Iris pigment epithelial cell (primary cell): ENCODE measurements around the gene CYP2B6.
"Not testable (repeated sequence)": the region's sequence is repeated elsewhere in the genome, so short reads cannot be mapped to it uniquely, and the experiment has no call there.

Source experiments
- DNase-seq: peaks from one replicate; pipeline ENCODE4 v3.0.0-alpha.2; 2011; ENCODE audit warnings: low read depth

Gene CYP2B6

GRCh38 chr19:40990972-40991381 is at the start of gene CYP2B6:
Gene CYP2B6 (plus strand): TSS chr19:40991282. CDS start chr19:40991306, 24 bp downstream.
- DNase-seq = no peak

DNA sequence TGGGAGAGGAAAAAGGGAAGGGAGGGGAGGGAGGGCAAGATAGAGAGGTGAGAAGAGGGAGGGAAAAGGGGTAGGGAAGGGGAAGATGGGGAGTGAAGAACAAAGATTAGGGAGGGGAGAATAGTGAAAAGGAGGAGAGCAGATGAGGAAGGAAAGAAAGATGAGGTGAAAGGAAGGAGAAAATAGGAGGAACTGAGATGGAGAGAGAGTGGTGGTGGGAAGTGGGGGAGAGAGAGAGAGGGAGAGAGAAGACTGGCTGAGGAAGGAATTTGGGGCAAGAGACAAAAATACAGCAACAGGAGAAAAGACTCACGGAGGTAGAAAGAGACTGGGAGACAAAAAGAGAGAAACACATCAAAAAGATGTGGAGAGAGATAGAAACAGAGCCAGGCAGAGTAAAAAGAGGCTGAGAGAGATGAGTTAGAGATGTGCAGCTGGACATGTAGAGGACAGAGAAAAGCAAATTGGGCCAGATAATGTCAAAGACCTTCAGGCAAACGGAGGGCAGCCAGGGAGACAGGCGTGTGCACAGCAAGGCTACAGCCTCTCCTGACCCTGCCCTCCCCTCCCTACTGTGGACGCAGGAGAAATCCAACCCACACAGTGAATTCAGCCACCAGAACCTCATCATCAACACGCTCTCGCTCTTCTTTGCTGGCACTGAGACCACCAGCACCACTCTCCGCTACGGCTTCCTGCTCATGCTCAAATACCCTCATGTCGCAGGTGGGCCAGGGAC is 49.4 kb upstream of the CYP2B6 start:
- DNase-seq = no peak

- DNase-seq = no peak
Measured at GRCh38 chr19:40945645-40946044, 45.4 kb upstream of the CYP2B6 start.

DNA sequence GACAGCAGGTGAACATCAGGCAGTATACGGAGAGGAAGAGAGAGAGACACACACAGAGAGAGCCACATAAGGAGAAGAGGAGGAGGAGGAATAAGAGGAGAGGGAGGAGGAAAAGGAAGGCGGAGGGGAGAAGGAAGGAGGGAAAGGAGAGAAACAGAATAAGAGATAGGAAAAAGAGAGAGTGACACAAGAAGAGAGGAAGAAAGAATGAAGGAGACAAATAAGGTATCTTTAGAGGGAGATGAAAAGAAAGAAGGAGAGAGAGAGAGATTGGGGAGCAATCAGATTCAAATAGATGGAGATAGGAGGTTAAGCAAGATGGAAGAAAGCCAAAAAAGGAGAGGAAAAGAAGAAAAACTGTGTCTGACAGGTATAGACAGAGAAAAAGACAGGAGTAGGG is 44.0 kb upstream of the CYP2B6 start:
- DNase-seq = no peak

DNA sequence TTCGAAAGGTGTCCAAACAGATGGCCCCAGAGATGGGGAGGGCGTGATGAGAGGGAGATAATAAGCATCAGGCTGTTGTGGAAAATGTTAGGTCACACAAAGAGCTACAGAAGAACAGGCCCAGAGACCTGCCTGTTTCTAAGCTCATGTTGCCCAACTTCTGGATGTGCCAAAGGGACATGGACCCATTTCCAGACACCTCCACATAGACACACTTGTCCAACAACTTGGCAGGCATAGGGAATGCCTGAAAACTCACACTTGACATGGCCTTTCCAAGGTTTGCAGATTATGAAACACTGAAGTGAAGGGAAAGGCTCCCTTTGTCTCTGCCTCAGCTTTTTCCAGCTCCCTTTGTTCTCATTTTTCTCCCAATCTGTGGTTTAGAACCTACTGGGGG is 43.5 kb upstream of the CYP2B6 start:
- no peak for DNase-seq

DNA sequence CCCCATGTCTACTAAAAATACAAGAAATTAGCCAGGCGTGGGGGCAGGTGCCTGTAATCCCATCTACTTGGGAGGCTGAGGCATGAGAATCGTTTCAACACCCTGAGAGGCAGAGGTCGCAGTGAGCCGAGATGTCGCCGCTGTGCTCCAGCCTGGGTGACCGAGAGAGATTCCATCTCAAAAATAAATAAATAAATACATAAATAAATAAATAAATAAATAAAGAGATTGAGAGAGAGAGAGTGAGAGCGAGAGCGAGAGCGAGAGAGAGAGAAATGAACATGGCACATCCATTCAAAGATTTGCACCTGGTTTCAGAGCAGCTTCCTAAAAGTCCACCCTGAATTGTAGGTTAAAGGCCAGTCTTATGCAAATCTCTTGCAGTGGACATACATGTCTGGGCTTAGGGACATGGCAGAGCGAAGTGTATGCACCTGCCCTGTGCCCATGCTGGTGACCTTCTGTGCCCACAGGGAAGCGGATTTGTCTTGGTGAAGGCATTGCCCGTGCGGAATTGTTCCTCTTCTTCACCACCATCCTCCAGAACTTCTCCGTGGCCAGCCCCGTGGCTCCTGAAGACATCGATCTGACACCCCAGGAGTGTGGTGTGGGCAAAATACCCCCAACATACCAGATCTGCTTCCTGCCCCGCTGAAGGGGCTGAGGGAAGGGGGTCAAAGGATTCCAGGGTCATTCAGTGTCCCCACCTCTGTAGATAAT is 42.3 kb upstream of the CYP2B6 start:
- no peak for DNase-seq

DNA sequence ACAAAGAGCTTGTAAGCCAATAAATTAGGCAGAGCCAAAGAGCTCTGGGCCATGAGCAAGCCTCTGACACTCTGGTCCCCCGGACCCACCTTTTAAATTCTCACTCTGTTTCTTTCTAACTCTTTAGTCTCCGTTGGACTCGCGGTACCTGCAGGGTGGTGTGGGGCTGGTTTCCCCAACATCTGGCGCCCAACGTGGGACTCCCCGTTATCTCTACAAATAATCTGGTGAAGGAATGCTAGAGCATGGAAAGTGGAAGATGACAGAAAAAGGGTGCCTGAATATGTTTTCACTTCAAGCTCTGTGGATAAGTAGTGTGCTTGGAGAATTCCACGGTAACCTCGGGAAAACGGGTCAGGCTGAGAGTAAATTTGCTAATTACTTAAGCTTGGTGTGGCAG is 36.5 kb upstream of the CYP2B6 start:
- DNase-seq = no peak

DNA sequence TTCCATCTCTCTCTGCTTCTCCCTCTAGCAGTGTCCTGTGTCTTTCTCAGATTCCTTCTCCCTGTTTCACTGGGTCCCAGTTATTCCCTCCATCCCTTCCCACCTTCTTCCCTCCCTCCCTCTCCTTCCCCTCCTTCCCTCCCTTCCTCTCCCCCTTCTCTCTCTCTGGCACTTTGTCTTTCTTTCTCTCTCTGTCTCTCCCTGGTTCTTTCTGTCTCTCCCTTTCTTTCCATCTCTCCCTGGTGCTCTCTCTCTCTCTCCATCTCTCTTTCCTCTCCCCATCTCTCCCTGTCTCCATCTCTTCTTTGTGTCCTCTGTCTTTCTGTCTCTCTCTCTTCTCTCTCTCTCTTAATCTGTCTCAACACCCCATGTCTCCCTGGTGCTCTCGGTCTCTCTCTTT is 31.7 kb upstream of the CYP2B6 start:
- DNase-seq = no peak

- no peak for DNase-seq
Measured at GRCh38 chr19:40960062-40960685, 30.9 kb upstream of the CYP2B6 start.

GRCh38 chr19:40960780-40961179 is 30.3 kb upstream of the CYP2B6 start:
- DNase-seq = no peak

DNA sequence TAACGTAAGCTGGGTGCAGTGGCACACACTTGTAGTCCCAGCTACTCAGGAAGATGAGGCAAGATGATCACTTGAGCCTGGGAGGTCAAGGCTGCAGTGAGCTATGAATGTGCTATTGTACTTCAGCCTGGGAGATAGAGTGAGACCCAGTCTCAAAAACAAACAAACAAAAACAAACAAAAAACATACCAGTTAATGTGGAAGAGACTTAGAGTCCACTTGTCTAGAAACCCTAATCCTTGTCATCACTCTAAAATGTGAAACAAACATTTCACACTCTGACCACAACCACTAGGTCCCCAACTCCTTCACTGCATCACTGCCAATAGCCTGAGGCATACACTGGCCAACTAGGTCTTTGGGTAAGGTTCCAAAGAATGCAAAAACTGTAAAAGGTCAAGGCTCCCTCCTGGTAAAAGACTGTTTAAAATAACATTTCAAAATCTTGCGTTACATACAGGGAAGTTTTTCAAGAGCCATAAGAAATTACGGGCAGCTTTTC is 28.6 kb upstream of the CYP2B6 start:
- peak; percentile 25 for DNase-seq

DNA sequence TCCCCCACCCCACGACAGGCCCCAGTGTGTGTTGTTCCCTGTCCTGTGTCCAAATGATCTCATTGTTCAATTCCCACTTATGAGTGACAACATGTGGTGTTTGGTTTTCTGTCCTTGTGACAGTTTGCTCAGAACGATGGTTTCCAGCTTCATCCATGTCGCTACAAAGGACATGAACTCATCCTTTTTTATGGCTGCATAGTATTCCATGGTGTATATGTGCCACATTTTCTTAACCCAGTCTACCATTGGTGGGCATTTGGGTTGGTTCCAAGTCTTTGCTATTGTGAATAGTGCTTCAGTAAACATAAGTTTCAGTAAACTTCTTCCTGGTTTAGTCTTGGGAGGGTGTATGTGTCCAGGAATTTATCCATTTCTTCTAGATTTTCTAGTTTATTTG is 26.7 kb upstream of the CYP2B6 start:
- DNase-seq = not testable (repeated sequence)

- DNase-seq = not testable (repeated sequence)
Measured at GRCh38 chr19:40965351-40965750, 25.7 kb upstream of the CYP2B6 start.

- DNase-seq = not testable (repeated sequence)
Measured at GRCh38 chr19:40966591-40966990, 24.5 kb upstream of the CYP2B6 start.

- DNase-seq = not testable (repeated sequence)
Measured at GRCh38 chr19:40968065-40968464, 23.0 kb upstream of the CYP2B6 start.

DNA sequence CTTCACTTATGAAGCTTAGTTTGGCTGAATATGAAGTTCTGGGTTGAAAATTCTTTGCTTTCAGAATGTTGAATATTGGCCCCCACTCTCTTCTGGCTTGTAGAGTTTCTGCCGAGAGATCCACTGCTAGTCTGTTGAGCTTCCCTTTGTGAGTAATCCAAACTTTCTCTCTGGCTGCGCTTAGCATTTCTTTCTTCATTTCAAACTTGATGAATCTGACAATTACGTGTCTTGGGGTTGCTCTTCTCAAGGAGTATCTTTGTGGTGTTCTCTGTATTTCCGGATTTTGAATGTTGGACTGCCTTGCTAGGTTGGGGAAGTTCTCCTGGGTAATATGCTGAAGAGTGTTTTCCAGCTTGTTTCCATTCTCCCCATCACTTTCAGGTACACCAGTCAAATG is 21.4 kb upstream of the CYP2B6 start:
- not testable (repeated sequence) for DNase-seq

GRCh38 chr19:40970396-40971345 is 20.4 kb upstream of the CYP2B6 start:
- not testable (repeated sequence) for DNase-seq

DNA sequence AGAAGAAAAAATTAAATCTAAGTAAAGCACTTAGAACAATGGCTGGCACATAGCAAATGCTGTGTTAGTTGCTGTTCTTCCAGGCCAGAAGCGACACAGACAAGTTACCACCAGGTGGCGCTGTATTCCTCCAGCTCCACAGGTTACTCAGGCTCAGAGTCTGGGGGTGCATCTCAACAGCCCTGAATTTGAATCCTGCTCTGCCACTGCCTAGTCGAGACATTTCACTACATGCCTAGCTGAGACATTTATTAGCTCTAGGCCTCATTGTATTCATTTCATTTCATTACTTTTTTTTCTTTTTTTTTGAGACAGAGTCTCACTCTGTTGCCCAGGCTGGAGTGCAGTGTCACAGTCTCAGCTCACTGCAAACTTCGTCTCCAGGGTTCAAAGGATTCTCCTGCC is 16.4 kb upstream of the CYP2B6 start:
- peak; percentile 69 for DNase-seq

DNA sequence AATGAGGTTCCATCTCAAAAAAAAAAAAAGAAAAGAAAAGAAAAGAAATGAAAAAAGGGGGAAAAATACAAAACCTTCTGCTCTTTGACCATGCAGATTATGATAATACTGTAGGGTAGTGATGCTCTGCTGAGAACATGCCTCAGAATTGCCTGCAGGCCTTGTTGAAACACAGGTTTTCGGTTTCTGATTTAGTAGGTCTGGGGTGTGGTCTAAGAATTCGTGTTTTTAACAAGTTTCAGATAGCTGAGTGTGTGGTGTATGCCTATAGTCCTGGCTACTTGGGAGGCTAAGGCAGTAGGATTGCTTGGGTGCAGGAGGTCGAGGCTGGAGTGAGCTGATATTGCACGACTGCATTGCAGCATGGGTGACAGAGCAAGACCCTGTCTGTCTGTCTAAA is 14.9 kb upstream of the CYP2B6 start:
- DNase-seq = no peak

DNA sequence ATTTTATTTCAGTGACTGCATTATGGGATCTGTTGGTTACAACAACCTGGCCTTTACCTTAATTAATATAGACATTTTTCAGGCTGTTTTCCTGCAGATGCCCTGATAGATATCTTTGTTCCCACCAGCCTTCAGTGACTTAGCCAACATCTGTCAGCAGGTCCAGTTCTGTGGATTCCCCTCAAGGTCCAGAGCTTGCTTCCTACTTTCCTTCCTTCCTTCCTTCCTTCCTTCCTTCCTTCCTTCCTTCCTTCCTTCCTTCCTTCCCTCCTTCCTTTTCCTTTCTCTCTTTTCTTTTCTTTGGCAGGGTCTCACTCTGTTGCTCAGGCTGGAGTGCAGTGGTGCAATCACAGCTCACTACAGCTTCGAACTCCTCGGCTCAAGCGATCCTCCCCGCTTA is 14.4 kb upstream of the CYP2B6 start:
- DNase-seq = no peak

DNA sequence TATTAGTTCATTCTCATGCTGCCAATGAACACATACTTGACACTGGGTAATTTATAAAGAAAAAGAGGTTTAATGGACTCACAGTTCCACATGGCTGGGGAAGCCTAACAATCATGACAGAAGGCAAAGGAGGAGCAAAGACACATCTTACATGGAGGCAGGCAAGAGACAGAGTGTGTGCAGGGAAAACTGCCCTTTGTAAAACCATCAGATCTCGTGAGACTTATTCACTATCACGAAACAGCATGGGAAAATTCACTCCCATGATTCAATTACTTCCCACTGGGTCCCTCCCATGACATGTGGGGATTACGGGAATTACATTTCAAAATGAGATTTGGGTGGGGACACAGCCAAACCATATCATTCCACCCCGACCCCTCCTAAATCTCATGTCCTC is 11.3 kb upstream of the CYP2B6 start:
- DNase-seq = not testable (repeated sequence)
